IMR-90 (cell line): ENCODE measurements around the gene BRD4. TPM values are rescaled to one million over a fixed set of nuclear protein-coding genes. Genes with fewer than 3 reads are reported as not detected.

Experiments
- ATAC-seq: fragments of 200-7000 bp; cut with Tn5 transposase; 2 replicates; pipeline ENCODE4 v1.9.1; 2020; ENCODE audit warnings: low read depth, mild to moderate bottlenecking, moderate library complexity
- BruUV-seq: library from RNA; stranded (reverse); fragments of 400-500 nt; replicated peaks from 2 replicates; lab custom pipeline; 2021; lab: Mats Ljungman, UMichigan
- CTCF ChIA-PET: fragments of 300-600 bp; formaldehyde crosslinking; extraction: SDS; loops from one replicate; lab custom pipeline; 2021; ENCODE audit warnings: antibody characterized with exemption; lab: Yijun Ruan, JAX
- POLR2A ChIA-PET: fragments of 300-600 bp; sonication (Branson Sonifier 250); formaldehyde crosslinking; loops from one replicate; lab custom pipeline; 2022; ENCODE audit warnings: antibody characterized with exemption; ENCODE audit not compliant: unreplicated experiment; lab: Charles Lee
- DNase-seq: peaks from one replicate; pipeline ENCODE4 v3.0.0; 2013
- H2AFZ ChIP-seq: replicated peaks from 2 replicates; pipeline ENCODE3; 2013; ENCODE audit warnings: low read length, mild to moderate bottlenecking; ENCODE audit not compliant: poor library complexity
- H2AK5ac ChIP-seq: 2 replicates; pipeline ENCODE4 v1.6.1; 2013; ENCODE audit warnings: low read depth, low read length, inconsistent platforms
- H2AK9ac ChIP-seq: replicated peaks from 2 replicates; pipeline ENCODE3; 2013; ENCODE audit warnings: mild to moderate bottlenecking, low read depth, low read length, moderate library complexity; ENCODE audit not compliant: poor library complexity
- H2BK120ac ChIP-seq: 2 replicates; pipeline ENCODE4 v1.6.1; 2013; ENCODE audit warnings: low read depth, low read length, inconsistent platforms
- H2BK15ac ChIP-seq: 3 replicates; pipeline ENCODE4 v1.6.1; 2013; ENCODE audit warnings: low read depth, low read length, inconsistent platforms
- H2BK20ac ChIP-seq: 2 replicates; pipeline ENCODE4 v1.6.1; 2013; ENCODE audit warnings: low read depth, mild to moderate bottlenecking, inconsistent platforms, low read length, moderate library complexity
- H2BK5ac ChIP-seq: 2 replicates; pipeline ENCODE4 v1.6.1; 2013; ENCODE audit warnings: mild to moderate bottlenecking, low read depth, low read length, inconsistent platforms; ENCODE audit not compliant: poor library complexity, severe bottlenecking
- H3K14ac ChIP-seq: replicated peaks from 2 replicates; pipeline ENCODE4 v1.6.1; 2013; ENCODE audit warnings: low read depth, low read length, inconsistent platforms
- H3K18ac ChIP-seq: 2 replicates; pipeline ENCODE4 v1.6.1; 2013; ENCODE audit warnings: low read depth, low read length, control low read depth
- H3K23ac ChIP-seq: 2 replicates; pipeline ENCODE4 v1.6.1; 2013; ENCODE audit warnings: low read depth, low read length, inconsistent platforms
- H3K27ac ChIP-seq: 2 replicates; pipeline ENCODE4 v1.5.1; 2013; ENCODE audit warnings: mild to moderate bottlenecking, control low read depth, low read length; ENCODE audit not compliant: insufficient read depth
- H3K27me3 ChIP-seq: 2 replicates; pipeline ENCODE4 v1.6.1; 2013; ENCODE audit warnings: low read length; ENCODE audit not compliant: control insufficient read depth, insufficient read depth
- H3K36me3 ChIP-seq: 2 replicates; pipeline ENCODE4 v1.6.1; 2013; ENCODE audit warnings: low read length, mixed read lengths; ENCODE audit not compliant: control insufficient read depth, insufficient read depth
- H3K4ac ChIP-seq: 2 replicates; pipeline ENCODE4 v1.6.1; 2013; ENCODE audit warnings: low read depth, low read length, inconsistent platforms
- H3K4me1 ChIP-seq: 2 replicates; pipeline ENCODE4 v1.6.1; 2013; ENCODE audit warnings: low read length, mixed read lengths; ENCODE audit not compliant: control insufficient read depth, insufficient read depth
- H3K4me2 ChIP-seq: 2 replicates; pipeline ENCODE4 v1.6.1; 2013; ENCODE audit warnings: low read depth, mild to moderate bottlenecking, control low read depth, low read length, moderate library complexity
- H3K4me3 ChIP-seq: 2 replicates; pipeline ENCODE4 v1.5.1; 2013; ENCODE audit warnings: low read depth, mild to moderate bottlenecking, control low read depth, low read length, moderate library complexity; ENCODE audit not compliant: insufficient read depth
- H3K56ac ChIP-seq: 2 replicates; pipeline ENCODE4 v1.6.1; 2013; ENCODE audit warnings: low read length, inconsistent platforms; ENCODE audit not compliant: insufficient read depth; ENCODE audit errors: extremely low read depth
- H3K79me1 ChIP-seq, 2 experiments: 2 replicates each; pipeline ENCODE4 v1.6.1; 2013; ENCODE audit warnings: low read length in 2 of 2, inconsistent platforms in 1 of 2, low read depth in 1 of 2
- H3K9ac ChIP-seq: 2 replicates; pipeline ENCODE4 v1.6.1; 2013; ENCODE audit warnings: low read depth, low read length, control low read depth
- H3K9me1 ChIP-seq: 2 replicates; pipeline ENCODE4 v1.6.1; 2013; ENCODE audit warnings: low read length, inconsistent platforms; ENCODE audit not compliant: insufficient read depth
- H3K9me3 ChIP-seq: 2 replicates; pipeline ENCODE4 v1.6.1; 2013; ENCODE audit warnings: low read length; ENCODE audit not compliant: control insufficient read depth, insufficient read depth
- H4K20me1 ChIP-seq: 2 replicates; pipeline ENCODE4 v1.6.1; 2013; ENCODE audit warnings: low read length, inconsistent platforms; ENCODE audit not compliant: insufficient read depth
- H4K5ac ChIP-seq: 2 replicates; pipeline ENCODE4 v1.6.1; 2013; ENCODE audit warnings: mild to moderate bottlenecking, low read depth, low read length, control low read depth
- H4K8ac ChIP-seq, 2 experiments: 2 replicates each; pipeline ENCODE4 v1.6.1; 2013; ENCODE audit warnings: low read depth in 2 of 2, low read length in 2 of 2, control low read depth in 1 of 2, inconsistent platforms in 1 of 2
- H4K91ac ChIP-seq: 2 replicates; pipeline ENCODE4 v1.6.1; 2013; ENCODE audit warnings: low read depth, low read length, inconsistent platforms; ENCODE audit not compliant: insufficient read depth
- CTCF ChIP-seq: conservative IDR thresholded peaks from 2 replicates; pipeline ENCODE4 v1.5.1; 2012; ENCODE audit warnings: mild to moderate bottlenecking, low read depth, low read length, improper control_type of control experiment
- MAZ ChIP-seq: IDR thresholded peaks from 2 replicates; pipeline ENCODE4 v1.6.1; 2012; ENCODE audit warnings: low read depth, mild to moderate bottlenecking, low read length, improper control_type of control experiment, moderate library complexity, borderline replicate concordance
- MXI1 ChIP-seq: IDR thresholded peaks from 2 replicates; pipeline ENCODE4 v1.6.1; 2012; ENCODE audit warnings: low read depth, mild to moderate bottlenecking, low read length, moderate library complexity, borderline replicate concordance
- POLR2A ChIP-seq: IDR thresholded peaks from 2 replicates; pipeline ENCODE4 v1.6.1; 2012; ENCODE audit warnings: mild to moderate bottlenecking, low read depth, low read length
- RCOR1 ChIP-seq: IDR thresholded peaks from 2 replicates; pipeline ENCODE4 v1.6.1; 2012; ENCODE audit warnings: mild to moderate bottlenecking, low read length, improper control_type of control experiment; ENCODE audit not compliant: insufficient replicate concordance
- USF2 ChIP-seq: fragments of 150-350 bp; IDR thresholded peaks from 2 replicates; pipeline ENCODE4 v1.6.1; 2017; ENCODE audit warnings: mild to moderate bottlenecking, antibody characterized with exemption, low read length, low read depth
- WGBS, 2 experiments: methylation state at CpG; one replicate each; pipeline versions ENCODE4 v1.1.5 to v1.1.7; 2013; ENCODE audit warnings: missing lambda C conversion rate in 2 of 2; ENCODE audit not compliant: insufficient read length in 1 of 2; ENCODE audit errors: extremely low coverage in 2 of 2; 5-methylcytosine and 5-hydroxymethylcytosine counted together
- dilution Hi-C: fragments of 300-500 bp; cut with HindIII; formaldehyde crosslinking; loops from one replicate; pipeline ENCODE4 v1.14.3; 2018; ENCODE audit warnings: low sequenced_read_pairs; ENCODE audit not compliant: unreplicated experiment
- in situ Hi-C: fragments of 300-500 bp; cut with MboI; formaldehyde crosslinking; loops from 3 replicates; pipeline ENCODE4 v1.14.3; 2019; ENCODE audit warnings: low sequenced_read_pairs, inconsistent platforms, mixed read lengths
- intact Hi-C: fragments of 100-400 bp; cut with micrococcal nuclease; formaldehyde crosslinking; loops from 2 replicates; pipeline ENCODE4 v1.10.0; 2022
- polyA plus RNA-seq, 3 experiments: library from polyadenylated mRNA; depleted of rRNA; stranded (reverse); fragments of >200 nt; gene quantifications; 2 replicates each; pipeline ENCODE4 v1.2.3, GENCODE V29; 2012; ENCODE audit warnings: low replicate concordance in 1 of 3
- total RNA-seq: library from RNA; depleted of rRNA; stranded (reverse); fragments of >200 nt; gene quantifications from 2 replicates; pipeline ENCODE4 v1.2.3, GENCODE V29; 2012

Gene BRD4
- total and polyA plus RNA-seq, 2 of the 4 experiments (the other 2 are of a cell fraction) = 7.0 to 21.1 TPM

- ATAC-seq = no peak
- no peak overlapping the region for H3K4me3 ChIP-seq
- no peak overlapping the region for H2AK5ac ChIP-seq
- no peak overlapping the region for H3K27ac ChIP-seq
- H2AFZ ChIP-seq = no peak overlapping the region
- H3K23ac ChIP-seq = no peak overlapping the region
- no peak overlapping the region for H2BK120ac ChIP-seq
- no peaks in the 10 kb centered on the region for H3K9me3 ChIP-seq
- no peak for TF ChIP-seq CTCF
- TF ChIP-seq POLR2A = no peak
- no peak for TF ChIP-seq MAZ
- TF ChIP-seq USF2 = no peak
- TF ChIP-seq MXI1 = no peak
- TF ChIP-seq RCOR1 = no peak
- no TSS peak for BruUV-seq
- no peak overlapping the region for H2BK20ac ChIP-seq
- H3K27me3 ChIP-seq = no peaks in the 10 kb centered on the region
- dilution Hi-C loops (no loop called here), in situ Hi-C loops (no loop called here), intact Hi-C loops (loop anchor here (10.0 kb wide), 1 partner anchor 269 kb away; the partner anchor contains the start of gene SYDE1)
- H4K5ac ChIP-seq = no peak overlapping the region
- H2BK15ac ChIP-seq = no peak overlapping the region
- peaks cover 7% of the 10 kb centered on the region for H3K9me1 ChIP-seq
- no peak overlapping the region for H3K14ac ChIP-seq
- H4K8ac ChIP-seq = no peak overlapping the region
- H3K4ac ChIP-seq = no peak overlapping the region
- peaks cover 7 to 70% of the 10 kb centered on the region in 2 experiments for H3K79me1 ChIP-seq
- POLR2A ChIA-PET = no interaction called here
- no peak overlapping the region for H2BK5ac ChIP-seq
- no peak for DNase-seq
- no peak overlapping the region for H3K56ac ChIP-seq
- H4K91ac ChIP-seq = no peak overlapping the region
- peaks cover 52% of the 10 kb centered on the region for H4K20me1 ChIP-seq
- no peak overlapping the region for H3K9ac ChIP-seq
- WGBS, 2 experiments = 94% methylated on average over 12 of the region's 22 CpGs; no CpG with 5 or more reads in 1 of the 2 experiments
- H3K4me1 ChIP-seq = peaks cover 8% of the 10 kb centered on the region
- CTCF ChIA-PET = no interaction called here
- H3K18ac ChIP-seq = no peak overlapping the region
- no peak overlapping the region for H2AK9ac ChIP-seq
- H3K4me2 ChIP-seq = no peak overlapping the region
- H3K36me3 ChIP-seq = peaks cover 45% of the 10 kb centered on the region
These were observed 41.3 kb upstream of the BRD4 start for GRCh38 chr19:15373644-15374043.
